GM12878 (cell line): Measurements from ENCODE around the gene TDO2.

Experiments
- ASH2L ChIP-seq: fragments of 300-600, 200-600 bp; sonication (generic); IDR thresholded peaks from 2 replicates; pipeline ENCODE4 v1.6.1; 2017; ENCODE audit warnings: low read depth, mild to moderate bottlenecking, borderline replicate concordance
- BRCA1 ChIP-seq: IDR thresholded peaks from 2 replicates; pipeline ENCODE4 v1.6.1; 2011; ENCODE audit warnings: low read depth, low read length, improper control_type of control experiment
- CEBPB ChIP-seq, 2 experiments: fragments of 150-350 bp in 1 of 2; IDR thresholded peaks; 2 replicates each; pipeline ENCODE4 v1.6.1; 2012 to 2014; ENCODE audit warnings: low read depth in 2 of 2, low read length in 2 of 2, borderline replicate concordance in 1 of 2, inconsistent platforms in 1 of 2
- CREM ChIP-seq: IDR thresholded peaks from 2 replicates; pipeline ENCODE4 v1.6.1; 2014; ENCODE audit warnings: antibody characterized with exemption, low read depth
- EP300 ChIP-seq, 2 experiments: fragments of 150-350 bp in 1 of 2; IDR thresholded peaks; 2 replicates each; pipeline ENCODE4 v1.6.1; 2011 to 2012; ENCODE audit warnings: low read depth in 2 of 2, low read length in 2 of 2, borderline replicate concordance in 1 of 2, improper control_type of control experiment in 1 of 2, inconsistent platforms in 1 of 2; ENCODE audit not compliant: control insufficient read depth in 1 of 2
- ETV6 ChIP-seq, 2 experiments: fragments of 450-650 bp in 1 of 2; IDR thresholded peaks in 1 of 2; conservative IDR thresholded peaks in 1 of 2; 2 replicates each; pipeline ENCODE4 v1.6.1; 2014; ENCODE audit warnings: antibody characterized with exemption in 1 of 2, borderline replicate concordance in 1 of 2, low read depth in 1 of 2, mild to moderate bottlenecking in 1 of 2, moderate library complexity in 1 of 2
- POLR2A ChIP-seq: IDR thresholded peaks from 2 replicates; pipeline ENCODE4 v1.6.1; 2011; ENCODE audit warnings: low read depth, mild to moderate bottlenecking, low read length
- POLR2AphosphoS5 ChIP-seq: IDR thresholded peaks from 2 replicates; pipeline ENCODE4 v1.6.1; 2011; ENCODE audit warnings: mild to moderate bottlenecking, low read length, inconsistent platforms
- RFX5 ChIP-seq: IDR thresholded peaks from 2 replicates; pipeline ENCODE4 v1.6.1; 2011; ENCODE audit warnings: low read depth, low read length, improper control_type of control experiment
- TCF7 ChIP-seq: IDR thresholded peaks from 2 replicates; pipeline ENCODE4 v1.6.1; 2014; ENCODE audit warnings: antibody characterized with exemption, borderline replicate concordance
- USF2 ChIP-seq: IDR thresholded peaks from 2 replicates; pipeline ENCODE4 v1.6.1; 2011; ENCODE audit warnings: low read depth, low read length, improper control_type of control experiment, borderline replicate concordance
- TF ChIP-seq, protein P1 (sequence below), 3 experiments: IDR thresholded peaks in 2 of 3; conservative IDR thresholded peaks in 1 of 3; 2 replicates each; pipeline ENCODE4 v1.5.1; 2011; ENCODE audit warnings: low read depth in 3 of 3, low read length in 3 of 3, mild to moderate bottlenecking in 3 of 3, control low read depth in 2 of 3, moderate library complexity in 2 of 3, inconsistent platforms in 1 of 3, mixed read lengths in 1 of 3; ENCODE audit not compliant: control insufficient read depth in 2 of 3, insufficient read depth in 1 of 3; ENCODE audit errors: extremely low read depth in 1 of 3

DNA sequence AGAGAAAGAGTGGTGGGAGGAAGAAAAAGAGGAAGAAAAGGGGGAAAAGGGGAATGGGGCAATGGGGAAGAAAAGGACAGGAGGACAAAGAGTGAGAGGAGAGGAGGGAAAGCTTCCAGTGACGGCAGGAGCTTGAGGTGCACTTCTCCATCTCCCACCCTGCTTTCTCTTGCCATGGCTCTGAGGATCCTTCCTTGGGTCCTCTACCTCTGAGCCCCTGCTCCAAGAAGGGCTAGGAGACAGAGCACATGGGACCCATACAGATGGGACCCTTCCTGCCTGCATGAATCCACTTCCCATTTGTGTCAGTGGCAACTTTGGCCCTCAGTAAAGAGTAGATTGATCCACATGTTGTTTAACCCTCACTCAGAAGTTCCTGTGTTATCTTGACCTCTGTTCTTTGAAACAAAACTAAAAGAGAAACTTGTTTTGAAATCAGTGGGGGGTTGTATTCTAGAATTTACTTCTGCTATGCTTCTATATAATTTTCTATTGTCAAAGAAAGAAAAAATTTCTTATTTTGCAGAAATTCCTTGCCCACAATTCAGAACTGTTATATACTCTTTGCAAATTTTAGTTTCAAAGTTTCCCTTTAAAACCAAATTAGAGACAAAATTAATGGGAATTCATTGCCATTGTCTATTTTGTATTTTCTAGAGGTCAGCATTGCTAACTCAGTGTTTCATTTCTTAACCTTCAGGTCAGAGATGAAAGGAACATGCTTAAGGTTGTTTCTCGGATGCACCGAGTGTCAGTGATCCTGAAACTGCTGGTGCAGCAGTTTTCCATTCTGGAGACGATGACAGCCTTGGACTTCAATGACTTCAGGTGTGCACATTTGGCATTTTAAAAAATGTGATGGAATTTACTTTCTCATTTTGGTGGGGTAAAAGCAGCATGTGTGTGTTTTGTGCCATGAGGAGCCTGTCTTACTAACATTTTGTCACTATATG is 5.0 kb downstream of the TDO2 start:
- TF ChIP-seq RFX5: no peak
- TF ChIP-seq, protein P1, sequence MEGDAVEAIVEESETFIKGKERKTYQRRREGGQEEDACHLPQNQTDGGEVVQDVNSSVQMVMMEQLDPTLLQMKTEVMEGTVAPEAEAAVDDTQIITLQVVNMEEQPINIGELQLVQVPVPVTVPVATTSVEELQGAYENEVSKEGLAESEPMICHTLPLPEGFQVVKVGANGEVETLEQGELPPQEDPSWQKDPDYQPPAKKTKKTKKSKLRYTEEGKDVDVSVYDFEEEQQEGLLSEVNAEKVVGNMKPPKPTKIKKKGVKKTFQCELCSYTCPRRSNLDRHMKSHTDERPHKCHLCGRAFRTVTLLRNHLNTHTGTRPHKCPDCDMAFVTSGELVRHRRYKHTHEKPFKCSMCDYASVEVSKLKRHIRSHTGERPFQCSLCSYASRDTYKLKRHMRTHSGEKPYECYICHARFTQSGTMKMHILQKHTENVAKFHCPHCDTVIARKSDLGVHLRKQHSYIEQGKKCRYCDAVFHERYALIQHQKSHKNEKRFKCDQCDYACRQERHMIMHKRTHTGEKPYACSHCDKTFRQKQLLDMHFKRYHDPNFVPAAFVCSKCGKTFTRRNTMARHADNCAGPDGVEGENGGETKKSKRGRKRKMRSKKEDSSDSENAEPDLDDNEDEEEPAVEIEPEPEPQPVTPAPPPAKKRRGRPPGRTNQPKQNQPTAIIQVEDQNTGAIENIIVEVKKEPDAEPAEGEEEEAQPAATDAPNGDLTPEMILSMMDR (IDR thresholded peaks at IDR 0.05 in 2 of 3, conservative IDR thresholded peaks at IDR 0.05 in 1 of 3; ENCODE audit: control insufficient read depth in 2 of 3, extremely low read depth in 1 of 3, insufficient read depth in 1 of 3, low read depth in 3 of 3, low read length in 3 of 3): no peak
- no peak for TF ChIP-seq EP300 (IDR thresholded peaks at IDR 0.05; ENCODE audit: borderline replicate concordance in 1 of 2, control insufficient read depth in 1 of 2, low read depth in 2 of 2, low read length in 2 of 2)
- no peak for TF ChIP-seq CREM
- no peak for TF ChIP-seq BRCA1
- TF ChIP-seq ETV6 (conservative IDR thresholded peaks at IDR 0.05 in 1 of 2, IDR thresholded peaks at IDR 0.05 in 1 of 2; ENCODE audit: borderline replicate concordance in 1 of 2, low read depth in 1 of 2): no peak
- TF ChIP-seq POLR2A: no peak
- TF ChIP-seq USF2: no peak
- no peak for TF ChIP-seq CEBPB (IDR thresholded peaks at IDR 0.05; ENCODE audit: borderline replicate concordance in 1 of 2, low read depth in 2 of 2, low read length in 2 of 2)
- no peak for TF ChIP-seq POLR2AphosphoS5
- TF ChIP-seq ASH2L: no peak
- no peak for TF ChIP-seq TCF7
